HepG2 (cell line): ENCODE data around the gene KDM4E. TPM values are rescaled to one million over a fixed set of nuclear protein-coding genes. Genes with fewer than 3 reads are reported as not detected.
A peak's percentile ranks its signal among the peaks of the same experiment; 100 is the strongest.

ENCODE experiments used
- ELF3 ChIP-seq: IDR thresholded peaks from 2 replicates; pipeline ENCODE4 v1.6.1; 2016; ENCODE audit warnings: missing genetic modification reagents, missing compliant biosample characterization
- ERF ChIP-seq: IDR thresholded peaks from 2 replicates; pipeline ENCODE4 v1.6.1; 2018; ENCODE audit warnings: missing biosample characterization, missing genetic modification reagents
- ETV5 ChIP-seq: IDR thresholded peaks from 2 replicates; pipeline ENCODE4 v1.6.1; 2018; ENCODE audit warnings: missing biosample characterization, missing genetic modification reagents, inconsistent platforms, borderline replicate concordance
- KMT2B ChIP-seq: IDR thresholded peaks from 2 replicates; pipeline ENCODE4 v1.6.1; 2016; ENCODE audit warnings: missing genetic modification reagents, missing compliant biosample characterization
- MAFF ChIP-seq: IDR thresholded peaks from 2 replicates; pipeline ENCODE4 v1.6.1; 2011; ENCODE audit warnings: low read depth, low read length, improper control_type of control experiment
- MEIS1 ChIP-seq: sonication (generic); formaldehyde crosslinking; IDR thresholded peaks from 2 replicates; pipeline ENCODE4 v1.9.0; 2021; ENCODE audit warnings: mild to moderate bottlenecking, missing genetic modification reagents, moderate library complexity, borderline replicate concordance
- MTA1 ChIP-seq: sonication (generic); formaldehyde crosslinking; IDR thresholded peaks from 2 replicates; pipeline ENCODE4 v1.4.0; 2020; ENCODE audit warnings: missing genetic modification reagents, mild to moderate bottlenecking, borderline replicate concordance
- SALL2 ChIP-seq: sonication (generic); formaldehyde crosslinking; IDR thresholded peaks from 2 replicates; pipeline ENCODE4 v1.8.1; 2023; ENCODE audit warnings: mild to moderate bottlenecking, missing genetic modification reagents, inconsistent platforms
- STAG1 ChIP-seq: sonication (generic); formaldehyde crosslinking; IDR thresholded peaks from 2 replicates; pipeline ENCODE4 v1.4.0; 2020; ENCODE audit warnings: missing genetic modification reagents
- SYNCRIP ChIP-seq: fragments of 200-400 bp; formaldehyde crosslinking; IDR thresholded peaks from 2 replicates; pipeline ENCODE4 v1.6.1; 2018; ENCODE audit warnings: mild to moderate bottlenecking, low read depth, low read length; ENCODE audit not compliant: insufficient read depth
- TSC22D2 ChIP-seq: sonication (generic); formaldehyde crosslinking; IDR thresholded peaks from 2 replicates; pipeline ENCODE4 v1.5.1; 2020; ENCODE audit warnings: missing genetic modification reagents, mild to moderate bottlenecking, borderline replicate concordance
- ZFP36L1 ChIP-seq: sonication (generic); formaldehyde crosslinking; IDR thresholded peaks from 2 replicates; pipeline ENCODE4 v1.8.0; 2022; ENCODE audit warnings: mild to moderate bottlenecking, missing genetic modification reagents, moderate library complexity
- ZKSCAN5 ChIP-seq: sonication (generic); formaldehyde crosslinking; IDR thresholded peaks from 2 replicates; pipeline ENCODE4 v1.5.1; 2020; ENCODE audit warnings: mild to moderate bottlenecking, missing genetic modification reagents
- ZMYM4 ChIP-seq: sonication (generic); formaldehyde crosslinking; IDR thresholded peaks from 2 replicates; pipeline ENCODE4 v1.8.1; 2023; ENCODE audit warnings: mild to moderate bottlenecking, missing genetic modification reagents
- ZNF256 ChIP-seq: sonication (generic); formaldehyde crosslinking; conservative IDR thresholded peaks from 2 replicates; pipeline ENCODE4 v1.4.0; 2020; ENCODE audit warnings: missing genetic modification reagents
- ZNF563 ChIP-seq: sonication (generic); formaldehyde crosslinking; IDR thresholded peaks from 2 replicates; pipeline ENCODE4 v1.8.0; 2022; ENCODE audit warnings: mild to moderate bottlenecking, moderate library complexity, missing genetic modification reagents
- ZNF614 ChIP-seq: IDR thresholded peaks from 2 replicates; pipeline ENCODE4 v1.6.1; 2018; ENCODE audit warnings: missing biosample characterization, missing genetic modification reagents, inconsistent platforms, borderline replicate concordance
- ZNF713 ChIP-seq: sonication (generic); formaldehyde crosslinking; IDR thresholded peaks from 2 replicates; pipeline ENCODE4 v1.4.0; 2020; ENCODE audit warnings: mild to moderate bottlenecking, missing genetic modification reagents
- ZZZ3 ChIP-seq: sonication (generic); formaldehyde crosslinking; IDR thresholded peaks from 2 replicates; pipeline ENCODE4 v1.4.0; 2020; ENCODE audit warnings: missing genetic modification reagents, mild to moderate bottlenecking, borderline replicate concordance
- polyA plus RNA-seq, 8 experiments: library from polyadenylated mRNA; depleted of rRNA in 3 of 8; stranded (reverse) in 7 of 8; unstranded in 1 of 8; fragments of >200 nt; fragmentation: Illumina TruSeq in 4 of 8; extraction: Trizol in 4 of 8; gene quantifications; 2 replicates each; pipeline versions ENCODE4 v1.2.1 to v1.2.3, GENCODE V29; 2011 to 2016; ENCODE audit warnings: low read depth in 4 of 8, missing spikeins in 1 of 8, mixed read lengths in 1 of 8; ENCODE audit not compliant: insufficient read depth in 1 of 8
- total RNA-seq, 5 experiments: library from RNA; depleted of rRNA; stranded (reverse); fragments of >200 nt; fragmentation: Illumina TruSeq; extraction: Trizol; gene quantifications; 2 replicates each; pipeline ENCODE4 v1.2.3, GENCODE V29; 2016; ENCODE audit warnings: low read depth in 1 of 5
- TF ChIP-seq, protein P1 (sequence below): sonication (generic); formaldehyde crosslinking; IDR thresholded peaks from 2 replicates; pipeline ENCODE4 v1.4.0; 2020; ENCODE audit warnings: missing genetic modification reagents, mild to moderate bottlenecking, borderline replicate concordance
- TF ChIP-seq, protein P2 (sequence below): fragments of 450-650 bp; IDR thresholded peaks from 2 replicates; pipeline ENCODE4 v1.6.1; 2017
- TF ChIP-seq, protein P3 (sequence below): sonication (generic); formaldehyde crosslinking; IDR thresholded peaks from 2 replicates; pipeline ENCODE4 v1.8.1; 2023; ENCODE audit warnings: mild to moderate bottlenecking, missing genetic modification reagents
- TF ChIP-seq, protein P4 (sequence below): IDR thresholded peaks from 2 replicates; pipeline ENCODE4 v1.6.1; 2016; ENCODE audit warnings: control low read depth

The KDM4E gene
- total and polyA plus RNA-seq, 2 of the 13 experiments (the other 11 are each of a cell fraction or from before 2014, with no cell fraction given), result not detected

DNA sequence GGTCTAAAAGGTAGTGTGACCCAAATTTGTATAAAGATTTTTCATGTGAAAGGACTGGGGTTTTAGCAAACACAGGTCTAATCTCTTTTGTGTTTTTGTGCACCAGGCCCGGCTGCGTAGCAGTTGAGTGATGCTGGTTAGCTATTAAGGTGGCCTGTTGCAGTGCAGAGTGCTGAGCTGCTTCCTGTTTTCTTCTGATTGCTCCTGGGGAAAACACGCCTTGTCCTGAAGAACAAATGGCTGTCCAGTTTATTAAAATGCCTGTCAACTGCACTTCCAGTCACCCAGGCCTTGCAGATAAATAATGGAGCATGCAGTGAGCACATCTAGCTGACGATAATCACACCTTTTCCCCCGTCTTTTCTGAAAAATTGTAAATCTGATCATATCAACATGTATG is 43.5 kb downstream of the KDM4E start (continued):
- TF ChIP-seq ZNF614 (CRISPR knock-in tag) (peak; percentile 43), SYNCRIP (no peak), MAFF (0 out of 2 replicates have a peak, but pooled peaks have one; percentile 26), ELF3 (peak; percentile 62), STAG1 (no peak), MTA1 (no peak), ZKSCAN5 (CRISPR knock-in tag) (no peak), ZNF713 (no peak), ZZZ3 (CRISPR knock-in tag) (no peak), ZFP36L1 (CRISPR knock-in tag) (no peak), ERF (peak; percentile 70; the same call in 1 of the 2 replicates), SALL2 (CRISPR knock-in tag) (no peak), ZNF563 (CRISPR knock-in tag) (no peak), KMT2B (peak; percentile 64), MEIS1 (CRISPR knock-in tag) (no peak), ETV5 (CRISPR knock-in tag) (peak; percentile 60; the same call in 1 of the 2 replicates), ZMYM4 (peak; percentile 85), TSC22D2 (CRISPR knock-in tag) (0 out of 2 replicates have a peak, but pooled peaks have one; percentile 2), ZNF256 (CRISPR knock-in tag) (no peak)
- TF ChIP-seq, protein P1, sequence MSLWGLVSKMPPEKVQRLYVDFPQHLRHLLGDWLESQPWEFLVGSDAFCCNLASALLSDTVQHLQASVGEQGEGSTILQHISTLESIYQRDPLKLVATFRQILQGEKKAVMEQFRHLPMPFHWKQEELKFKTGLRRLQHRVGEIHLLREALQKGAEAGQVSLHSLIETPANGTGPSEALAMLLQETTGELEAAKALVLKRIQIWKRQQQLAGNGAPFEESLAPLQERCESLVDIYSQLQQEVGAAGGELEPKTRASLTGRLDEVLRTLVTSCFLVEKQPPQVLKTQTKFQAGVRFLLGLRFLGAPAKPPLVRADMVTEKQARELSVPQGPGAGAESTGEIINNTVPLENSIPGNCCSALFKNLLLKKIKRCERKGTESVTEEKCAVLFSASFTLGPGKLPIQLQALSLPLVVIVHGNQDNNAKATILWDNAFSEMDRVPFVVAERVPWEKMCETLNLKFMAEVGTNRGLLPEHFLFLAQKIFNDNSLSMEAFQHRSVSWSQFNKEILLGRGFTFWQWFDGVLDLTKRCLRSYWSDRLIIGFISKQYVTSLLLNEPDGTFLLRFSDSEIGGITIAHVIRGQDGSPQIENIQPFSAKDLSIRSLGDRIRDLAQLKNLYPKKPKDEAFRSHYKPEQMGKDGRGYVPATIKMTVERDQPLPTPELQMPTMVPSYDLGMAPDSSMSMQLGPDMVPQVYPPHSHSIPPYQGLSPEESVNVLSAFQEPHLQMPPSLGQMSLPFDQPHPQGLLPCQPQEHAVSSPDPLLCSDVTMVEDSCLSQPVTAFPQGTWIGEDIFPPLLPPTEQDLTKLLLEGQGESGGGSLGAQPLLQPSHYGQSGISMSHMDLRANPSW, result 0 out of 2 replicates have a peak, but pooled peaks have one; percentile 35
- TF ChIP-seq, protein P2, sequence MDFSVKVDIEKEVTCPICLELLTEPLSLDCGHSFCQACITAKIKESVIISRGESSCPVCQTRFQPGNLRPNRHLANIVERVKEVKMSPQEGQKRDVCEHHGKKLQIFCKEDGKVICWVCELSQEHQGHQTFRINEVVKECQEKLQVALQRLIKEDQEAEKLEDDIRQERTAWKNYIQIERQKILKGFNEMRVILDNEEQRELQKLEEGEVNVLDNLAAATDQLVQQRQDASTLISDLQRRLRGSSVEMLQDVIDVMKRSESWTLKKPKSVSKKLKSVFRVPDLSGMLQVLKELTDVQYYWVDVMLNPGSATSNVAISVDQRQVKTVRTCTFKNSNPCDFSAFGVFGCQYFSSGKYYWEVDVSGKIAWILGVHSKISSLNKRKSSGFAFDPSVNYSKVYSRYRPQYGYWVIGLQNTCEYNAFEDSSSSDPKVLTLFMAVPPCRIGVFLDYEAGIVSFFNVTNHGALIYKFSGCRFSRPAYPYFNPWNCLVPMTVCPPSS, result no peak
- TF ChIP-seq, protein P3, sequence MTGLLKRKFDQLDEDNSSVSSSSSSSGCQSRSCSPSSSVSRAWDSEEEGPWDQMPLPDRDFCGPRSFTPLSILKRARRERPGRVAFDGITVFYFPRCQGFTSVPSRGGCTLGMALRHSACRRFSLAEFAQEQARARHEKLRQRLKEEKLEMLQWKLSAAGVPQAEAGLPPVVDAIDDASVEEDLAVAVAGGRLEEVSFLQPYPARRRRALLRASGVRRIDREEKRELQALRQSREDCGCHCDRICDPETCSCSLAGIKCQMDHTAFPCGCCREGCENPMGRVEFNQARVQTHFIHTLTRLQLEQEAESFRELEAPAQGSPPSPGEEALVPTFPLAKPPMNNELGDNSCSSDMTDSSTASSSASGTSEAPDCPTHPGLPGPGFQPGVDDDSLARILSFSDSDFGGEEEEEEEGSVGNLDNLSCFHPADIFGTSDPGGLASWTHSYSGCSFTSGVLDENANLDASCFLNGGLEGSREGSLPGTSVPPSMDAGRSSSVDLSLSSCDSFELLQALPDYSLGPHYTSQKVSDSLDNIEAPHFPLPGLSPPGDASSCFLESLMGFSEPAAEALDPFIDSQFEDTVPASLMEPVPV, result no peak
- TF ChIP-seq, protein P4, sequence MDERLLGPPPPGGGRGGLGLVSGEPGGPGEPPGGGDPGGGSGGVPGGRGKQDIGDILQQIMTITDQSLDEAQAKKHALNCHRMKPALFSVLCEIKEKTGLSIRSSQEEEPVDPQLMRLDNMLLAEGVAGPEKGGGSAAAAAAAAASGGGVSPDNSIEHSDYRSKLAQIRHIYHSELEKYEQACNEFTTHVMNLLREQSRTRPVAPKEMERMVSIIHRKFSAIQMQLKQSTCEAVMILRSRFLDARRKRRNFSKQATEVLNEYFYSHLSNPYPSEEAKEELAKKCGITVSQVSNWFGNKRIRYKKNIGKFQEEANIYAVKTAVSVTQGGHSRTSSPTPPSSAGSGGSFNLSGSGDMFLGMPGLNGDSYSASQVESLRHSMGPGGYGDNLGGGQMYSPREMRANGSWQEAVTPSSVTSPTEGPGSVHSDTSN (CRISPR knock-in tag), result peak; percentile 42; the same call in 1 of the 2 replicates
